ENCODE measurements around the gene SYNM.

The SYNM gene

GRCh38 chr15:99123713-99124451 lies 19.0 kb downstream of the SYNM start:
- no peak for DNase-seq

GRCh38 chr15:99124641-99125040 lies 19.8 kb downstream of the SYNM start:
- no peak for DNase-seq

- DNase-seq, result no peak
Measured at GRCh38 chr15:99125061-99125891, 20.4 kb downstream of the SYNM start.

GRCh38 chr15:99126131-99126588 lies 21.3 kb downstream of the SYNM start:
- DNase-seq, result no peak

- DNase-seq, result no peak
Measured at GRCh38 chr15:99126930-99127329, 22.1 kb downstream of the SYNM start.

- DNase-seq, result no peak
Measured at GRCh38 chr15:99127773-99128172, 22.9 kb downstream of the SYNM start.

GRCh38 chr15:99128411-99128810 lies 23.5 kb downstream of the SYNM start:
- no peak for DNase-seq

- DNase-seq, result no peak
Measured at GRCh38 chr15:99129644-99130043, 24.8 kb downstream of the SYNM start.

GRCh38 chr15:99130314-99130713 lies 25.4 kb downstream of the SYNM start:
- no peak for DNase-seq

- no peak for DNase-seq
Measured at GRCh38 chr15:99130765-99131440, 26.0 kb downstream of the SYNM start.

- no peak for DNase-seq
Measured at GRCh38 chr15:99131441-99132023, 26.7 kb downstream of the SYNM start.

- DNase-seq, result no peak
Measured at GRCh38 chr15:99132122-99132521, 27.2 kb downstream of the SYNM start.

- DNase-seq, result no peak
Measured at GRCh38 chr15:99132634-99133287, 27.9 kb downstream of the SYNM start.

- DNase-seq, result no peak
Measured at GRCh38 chr15:99134317-99134821, 29.5 kb downstream of the SYNM start.

GRCh38 chr15:99135194-99135593 lies 30.3 kb downstream of the SYNM start:
- no peak for DNase-seq

GRCh38 chr15:99137111-99137546 lies 32.2 kb downstream of the SYNM start:
- DNase-seq, result no peak

GRCh38 chr15:99137877-99138276 lies 33.0 kb downstream of the SYNM start:
- DNase-seq, result no peak

GRCh38 chr15:99138491-99138982 lies 33.7 kb downstream of the SYNM start:
- DNase-seq, result no peak

- no peak for DNase-seq
Measured at GRCh38 chr15:99139276-99139675, 34.4 kb downstream of the SYNM start.

- no peak for DNase-seq
Measured at GRCh38 chr15:99140590-99140989, 35.7 kb downstream of the SYNM start.

GRCh38 chr15:99141943-99142342 lies 37.1 kb downstream of the SYNM start:
- no peak for DNase-seq

GRCh38 chr15:99142562-99142961 lies 37.7 kb downstream of the SYNM start:
- no peak for DNase-seq
